ENCODE results near the gene DCDC2.
"Not testable (repeated sequence)": the region's sequence is repeated elsewhere in the genome, so short reads cannot be mapped to it uniquely, and the experiment has no call there.

Gene DCDC2

GRCh38 chr6:24381476-24382219 is 23.8 kb upstream of the DCDC2 start:
- no peak for DNase-seq (ENCODE audit: low read depth)

GRCh38 chr6:24378473-24379097 is 20.7 kb upstream of the DCDC2 start:
- DNase-seq (ENCODE audit: low read depth): no peak

GRCh38 chr6:24376871-24377270 is 19.0 kb upstream of the DCDC2 start:
- no peak for DNase-seq (ENCODE audit: low read depth)

GRCh38 chr6:24374612-24375011 is 16.8 kb upstream of the DCDC2 start:
- no peak for DNase-seq (ENCODE audit: low read depth)

GRCh38 chr6:24365103-24365633 is 7.3 kb upstream of the DCDC2 start:
- not testable (repeated sequence) for DNase-seq (ENCODE audit: low read depth)

- not testable (repeated sequence) for DNase-seq (ENCODE audit: low read depth)
Observed at GRCh38 chr6:24362363-24362762, 4.5 kb upstream of the DCDC2 start.

- peak; percentile 84 for DNase-seq (ENCODE audit: low read depth)
Observed at GRCh38 chr6:24359640-24360454, 2.0 kb upstream of the DCDC2 start.

GRCh38 chr6:24358219-24358821 is 461 bp upstream of the DCDC2 start:
- no peak for DNase-seq (ENCODE audit: low read depth)

GRCh38 chr6:24356310-24356973 is 1.4 kb downstream of the DCDC2 start:
- DNase-seq (ENCODE audit: low read depth): no peak

- no peak for DNase-seq (ENCODE audit: low read depth)
Observed at GRCh38 chr6:24355393-24355792, 2.5 kb downstream of the DCDC2 start.

- DNase-seq (ENCODE audit: low read depth): no peak
Observed at GRCh38 chr6:24353861-24354260, 4.0 kb downstream of the DCDC2 start.

GRCh38 chr6:24352434-24352833 is 5.4 kb downstream of the DCDC2 start:
- no peak for DNase-seq (ENCODE audit: low read depth)

- DNase-seq (ENCODE audit: low read depth): no peak
Observed at GRCh38 chr6:24344976-24345375, 12.9 kb downstream of the DCDC2 start.

GRCh38 chr6:24340998-24341938 is 16.6 kb downstream of the DCDC2 start:
- no peak for DNase-seq (ENCODE audit: low read depth)

GRCh38 chr6:24339932-24340331 is 17.9 kb downstream of the DCDC2 start:
- no peak for DNase-seq (ENCODE audit: low read depth)

- DNase-seq (ENCODE audit: low read depth): no peak
Observed at GRCh38 chr6:24334285-24334684, 23.6 kb downstream of the DCDC2 start.

GRCh38 chr6:24332317-24332716 is 25.5 kb downstream of the DCDC2 start:
- peak; percentile 61 for DNase-seq (ENCODE audit: low read depth)

GRCh38 chr6:24330137-24330732 is 27.6 kb downstream of the DCDC2 start:
- no peak for DNase-seq (ENCODE audit: low read depth)

GRCh38 chr6:24329451-24329850 is 28.4 kb downstream of the DCDC2 start:
- DNase-seq (ENCODE audit: low read depth): peak; percentile 49

- no peak for DNase-seq (ENCODE audit: low read depth)
Observed at GRCh38 chr6:24329022-24329421, 28.8 kb downstream of the DCDC2 start.

Data from amniotic epithelial cell (primary cell).